Neural progenitor cell (in vitro differentiated cells): ENCODE results near the gene MYO15B.

ENCODE experiments used
- CTCF ChIP-seq: fragments of 200-600 bp; sonication (generic); IDR thresholded peaks from 2 replicates; pipeline ENCODE4 v1.5.1; 2017; ENCODE audit warnings: antibody characterized with exemption, mild to moderate bottlenecking
- EZH2 ChIP-seq: fragments of 200-600 bp; sonication (generic); IDR thresholded peaks from 2 replicates; pipeline ENCODE4 v1.6.1; 2017; ENCODE audit warnings: antibody characterized with exemption, mild to moderate bottlenecking, moderate library complexity
- EZH2phosphoT487 ChIP-seq: fragments of 200-600 bp; sonication (generic); IDR thresholded peaks from 2 replicates; pipeline ENCODE4 v1.6.1; 2017; ENCODE audit warnings: antibody characterized with exemption

- TF ChIP-seq EZH2phosphoT487 (no peak), CTCF (no peak), EZH2 (no peak)
Measured at GRCh38 chr17:75542229-75542628, 45.4 kb upstream of the MYO15B start.
